Occipital lobe (tissue), 2 donors: ENCODE measurements around the gene RNU4-1. TPM values are rescaled to one million over a fixed set of nuclear protein-coding genes. Genes with fewer than 3 reads are reported as not detected.
A peak's percentile ranks its signal among the peaks of the same experiment; 100 is the strongest.
"Not testable (repeated sequence)": the region's sequence is repeated elsewhere in the genome, so short reads cannot be mapped to it uniquely, and the experiment has no call there.

ENCODE experiments used
- DNase-seq: peaks from one replicate; lab custom pipeline; 2025; lab: John Stamatoyannopoulos, UW
- total RNA-seq: library from RNA; depleted of rRNA; stranded (reverse); fragments of >200 nt; gene quantifications from one replicate; pipeline ENCODE4 v1.2.3, GENCODE V29; 2014

Gene RNU4-1
- under 0.01 TPM for total RNA-seq

DNA sequence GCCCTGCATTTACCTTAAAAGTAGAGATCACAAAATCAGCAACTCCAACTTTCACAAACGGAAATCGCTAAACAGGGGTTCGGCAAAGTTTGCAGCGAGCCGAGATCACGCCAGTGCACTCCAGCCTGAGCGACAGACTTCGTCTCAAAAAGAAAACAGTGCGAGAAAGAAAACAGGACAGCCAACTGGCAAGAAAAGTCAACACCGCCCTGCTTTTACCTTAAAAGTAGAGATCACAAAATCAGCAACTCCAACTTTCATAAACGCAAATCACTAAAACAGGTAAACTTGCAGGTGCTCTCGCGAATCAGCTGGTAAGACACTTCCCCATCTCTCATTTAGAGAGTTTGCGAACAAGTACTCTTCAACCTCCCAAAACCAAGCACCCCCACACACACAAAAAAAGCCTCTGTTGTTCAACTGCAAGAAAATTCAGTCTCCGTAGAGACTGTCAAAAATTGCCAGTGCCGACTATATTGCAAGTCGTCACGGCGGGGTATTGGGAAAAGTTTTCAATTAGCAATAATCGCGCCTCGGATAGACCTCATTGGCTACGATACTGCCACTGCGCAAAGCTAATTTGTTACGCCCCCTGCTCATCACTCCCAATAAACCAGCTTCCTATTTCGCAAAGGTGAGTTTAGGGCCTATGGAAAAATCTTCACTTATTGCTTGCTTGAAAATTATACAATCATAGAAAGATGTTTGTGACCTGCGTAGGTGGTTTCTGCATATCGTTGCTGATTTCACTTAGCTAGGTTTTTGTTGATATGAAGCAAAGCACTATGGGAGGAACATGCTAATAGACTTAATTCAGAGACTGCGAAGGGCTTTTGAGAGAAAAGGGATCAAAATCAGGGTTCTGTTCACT is at the start of gene RNU4-1:
TSS of gene RNU4-1 (minus strand) at position 577 of the 871 bp plus-strand sequence.
- DNase-seq: peak; percentile 65

DNA sequence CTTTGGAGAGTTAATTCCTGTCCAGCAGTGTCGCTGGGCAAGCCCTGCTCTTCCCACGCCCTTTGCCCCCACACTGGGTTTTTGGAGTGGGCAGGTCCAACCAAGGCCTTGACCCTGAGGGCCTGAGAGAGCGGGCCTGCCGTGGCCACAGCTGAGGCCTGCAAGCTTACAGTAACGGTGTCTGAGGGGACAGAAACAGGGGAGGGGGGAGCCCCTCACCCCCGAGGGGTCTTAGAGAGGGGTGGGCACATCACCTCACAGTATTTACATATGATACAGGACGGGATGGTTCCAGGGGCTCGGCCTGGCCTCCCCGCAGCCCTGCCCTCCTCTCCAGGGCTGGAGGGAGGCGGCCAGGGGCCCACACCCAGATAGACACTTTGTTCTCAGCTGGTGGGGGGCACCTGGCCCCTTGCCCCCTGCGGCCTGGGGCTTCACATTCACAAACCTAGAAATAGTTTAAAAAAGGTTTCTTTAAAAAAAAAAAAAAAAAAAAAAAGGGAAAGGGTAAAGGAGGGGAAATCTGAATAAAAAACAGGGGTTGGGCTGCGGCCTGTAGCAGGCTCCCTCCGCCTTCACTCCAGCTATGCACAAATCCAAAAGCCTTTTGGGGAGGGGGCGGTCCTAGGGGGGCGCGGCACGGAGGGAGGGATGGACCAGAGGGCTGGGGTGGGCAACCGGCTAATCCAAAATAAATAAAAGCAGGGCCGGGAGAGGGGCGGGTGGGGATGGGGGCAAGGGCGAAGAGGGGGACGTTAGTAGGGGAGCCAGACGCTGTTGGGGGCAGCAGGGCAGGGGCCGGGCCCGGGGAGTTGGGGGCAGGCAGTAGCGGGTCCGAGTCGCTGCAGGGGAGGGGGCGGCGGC is 49.4 kb upstream of the RNU4-1 start:
- DNase-seq: no peak

DNA sequence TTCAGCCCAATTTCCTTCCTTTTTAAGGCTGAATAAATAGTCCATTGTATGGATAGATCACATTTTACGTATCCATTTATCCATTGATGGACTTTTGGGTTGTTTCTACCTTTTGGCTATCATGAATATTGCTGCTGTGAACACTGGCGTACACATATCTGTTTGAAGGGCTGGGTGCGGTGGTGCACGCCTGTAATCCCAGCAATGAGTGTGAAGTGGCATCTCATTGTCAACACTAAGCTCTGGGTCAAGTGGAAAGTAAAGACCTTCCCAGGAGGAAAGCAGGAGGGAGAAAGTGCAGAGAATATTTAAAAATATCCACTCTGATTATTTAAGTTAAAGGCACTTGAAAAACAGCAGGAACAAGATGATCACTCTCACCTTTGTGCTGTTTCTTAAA is 46.2 kb upstream of the RNU4-1 start:
- DNase-seq: no peak

GRCh38 chr12:120337730-120338129 is 44.7 kb upstream of the RNU4-1 start:
- no peak for DNase-seq

DNA sequence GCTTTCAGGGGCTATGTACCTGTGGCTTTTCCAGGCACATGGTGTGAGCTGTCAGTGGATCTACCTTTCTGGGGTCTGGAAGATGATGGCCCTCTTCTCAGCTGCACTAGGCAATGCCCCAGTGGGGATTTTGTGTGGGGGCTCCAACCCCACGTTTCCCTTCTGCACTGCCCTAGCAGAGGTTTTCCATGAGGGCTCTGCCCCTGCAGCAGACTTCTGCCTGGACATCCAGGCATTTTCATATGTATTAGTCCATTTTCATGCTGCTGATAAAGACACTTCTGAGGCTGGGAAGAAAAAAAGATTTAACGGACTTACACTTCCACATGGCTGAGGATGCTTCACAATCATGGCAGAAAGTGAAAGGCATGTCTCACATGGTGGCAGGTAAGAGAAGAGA is 43.4 kb upstream of the RNU4-1 start:
- not testable (repeated sequence) for DNase-seq

DNA sequence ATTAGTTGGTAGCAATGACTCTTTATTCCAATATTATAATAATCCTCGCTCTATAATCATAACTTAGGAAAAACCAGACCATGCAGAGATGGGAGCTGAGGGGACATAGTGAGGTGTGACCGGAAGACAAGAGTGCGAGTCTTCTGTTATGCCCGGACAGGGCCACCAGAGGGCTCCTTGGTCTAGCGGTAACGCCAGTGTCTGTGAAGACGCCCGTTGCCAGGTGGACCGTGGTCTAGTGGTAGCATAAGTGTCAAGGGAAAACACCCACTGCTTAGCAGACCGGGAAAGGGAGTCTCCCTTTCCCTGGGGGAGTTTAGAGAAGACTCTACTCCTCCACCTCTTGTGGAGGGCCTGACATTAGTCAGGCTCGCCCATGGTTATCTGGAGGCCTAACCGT is 42.4 kb upstream of the RNU4-1 start:
- DNase-seq: not testable (repeated sequence)

GRCh38 chr12:120332523-120332922 is 39.5 kb upstream of the RNU4-1 start:
- no peak for DNase-seq

- no peak for DNase-seq
Observed at GRCh38 chr12:120332041-120332440, 39.0 kb upstream of the RNU4-1 start.

DNA sequence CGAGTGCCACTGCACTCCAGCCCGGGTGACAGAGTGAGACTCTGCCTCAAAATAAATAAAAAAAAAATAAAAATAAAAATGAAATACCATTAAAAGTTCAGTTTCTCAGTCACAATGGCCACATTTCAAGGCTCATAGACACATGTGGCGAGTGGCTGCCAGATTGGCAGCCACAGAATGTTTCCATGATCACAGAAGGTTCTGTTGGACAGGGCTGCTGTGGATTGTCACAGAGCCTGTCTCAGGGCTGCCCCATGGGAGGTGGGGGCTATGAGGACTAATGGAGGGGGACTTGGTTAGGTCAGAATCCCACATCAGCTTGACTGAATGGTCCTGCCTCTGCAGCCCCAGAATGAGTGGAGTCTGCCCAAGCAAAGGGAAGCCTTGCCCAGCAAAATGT is 38.4 kb upstream of the RNU4-1 start:
- DNase-seq: no peak

- no peak for DNase-seq
Observed at GRCh38 chr12:120328228-120328627, 35.2 kb upstream of the RNU4-1 start.

- DNase-seq: no peak
Observed at GRCh38 chr12:120327593-120327992, 34.6 kb upstream of the RNU4-1 start, which contains the start of gene PLA2G1B. TSS of gene PLA2G1B (minus strand) at chr12:120327779. CDS start at chr12:120327753, 26 bp downstream.

GRCh38 chr12:120324841-120325417 is 31.9 kb upstream of the RNU4-1 start:
- no peak for DNase-seq

DNA sequence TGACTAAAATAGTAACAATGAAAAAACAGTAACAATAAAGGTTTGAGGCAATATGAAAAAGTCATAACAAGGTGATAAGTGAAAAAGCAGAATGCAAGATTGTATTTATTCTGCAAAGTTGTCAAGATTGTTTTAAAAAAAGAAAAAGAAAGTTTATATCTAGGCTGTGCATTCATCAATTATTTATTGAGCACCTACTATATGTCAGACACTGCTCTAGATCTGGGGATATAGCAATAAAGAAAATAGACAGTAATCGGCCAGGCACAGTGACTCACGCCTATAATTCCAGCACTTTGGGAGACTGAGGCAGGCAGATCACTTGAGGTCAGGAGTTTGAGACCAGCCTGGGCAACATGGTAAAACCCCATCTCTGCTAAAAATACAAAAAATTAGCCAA is 30.7 kb upstream of the RNU4-1 start:
- DNase-seq: no peak

DNA sequence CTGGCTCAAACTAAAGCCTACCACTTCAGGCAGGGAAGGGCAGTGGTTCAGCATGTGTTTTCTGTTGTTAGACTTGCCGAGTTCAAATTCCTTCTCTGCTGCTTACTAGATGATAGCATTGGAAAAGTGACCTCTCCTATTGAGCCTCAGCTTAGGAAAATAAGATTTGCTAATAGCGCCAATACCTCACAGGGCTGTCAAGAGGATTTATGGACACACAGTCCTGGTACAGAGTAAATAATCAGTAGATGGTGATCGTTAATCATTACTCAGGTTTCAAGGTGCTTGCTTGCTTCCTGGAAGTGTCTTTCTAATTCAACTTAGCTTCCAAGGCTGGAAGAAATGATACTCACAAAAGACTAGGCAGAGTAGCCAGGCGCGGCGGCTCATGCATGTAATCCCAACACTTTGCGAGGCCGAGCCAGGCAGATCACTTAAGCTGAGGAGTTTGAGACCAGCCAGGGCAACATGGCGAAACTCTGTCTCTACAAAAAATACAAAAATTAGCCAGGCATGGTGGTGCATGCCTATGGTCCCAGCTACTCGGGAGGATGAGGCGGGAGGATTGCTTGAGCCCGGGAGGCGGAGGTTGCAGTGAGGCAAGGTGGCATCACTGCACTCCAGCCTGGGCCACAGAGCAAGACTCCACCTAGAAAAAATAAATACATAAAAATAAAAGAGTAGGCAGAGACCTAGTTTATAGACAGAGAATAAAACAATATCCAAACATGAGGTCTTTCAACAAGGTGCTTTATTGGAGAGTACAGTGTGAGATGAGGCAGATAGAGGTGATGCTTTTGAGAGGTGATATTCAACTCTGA is 28.6 kb upstream of the RNU4-1 start:
- DNase-seq: no peak

DNA sequence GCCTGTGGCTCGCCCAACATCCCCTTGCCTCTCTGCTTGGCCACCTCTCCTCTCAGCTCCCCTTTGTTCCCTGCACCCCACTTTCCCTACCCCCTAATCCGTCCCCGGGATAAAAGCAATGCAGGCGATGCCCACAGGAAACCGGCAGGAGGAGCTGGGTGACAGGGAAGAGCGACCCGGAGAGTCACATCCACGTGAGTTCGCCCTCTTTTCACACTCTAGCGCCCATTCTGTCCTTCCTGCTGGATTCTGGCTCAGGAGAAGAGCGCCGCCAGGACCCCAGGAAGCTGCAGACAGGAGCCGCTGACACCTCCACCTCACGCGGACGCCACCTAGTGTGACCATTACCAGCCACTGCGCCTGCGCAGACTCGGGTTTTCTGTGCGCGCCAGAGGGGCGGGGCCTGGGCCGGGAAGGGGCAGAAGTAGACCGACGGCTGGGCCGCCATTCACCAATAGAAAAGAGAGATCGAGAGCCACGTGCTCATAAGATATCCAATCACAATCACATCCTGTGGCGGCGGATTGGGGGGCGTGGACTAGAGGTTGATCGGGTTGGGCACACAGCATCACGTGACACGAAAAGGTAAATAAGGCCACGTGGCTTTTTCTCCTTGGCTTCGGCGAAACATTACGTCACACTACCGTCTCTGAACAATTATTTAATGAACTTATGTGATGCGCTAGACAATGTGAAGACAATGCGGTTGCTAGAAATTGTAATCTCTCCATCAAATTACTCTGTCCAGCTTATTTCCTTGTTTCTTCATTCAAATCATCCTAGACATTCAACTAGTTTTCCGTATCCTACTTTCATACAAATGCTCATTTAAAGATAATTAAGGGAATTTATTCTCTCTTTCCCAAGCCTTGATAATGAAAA is 24.4 kb upstream of the RNU4-1 start:
- peak; percentile 99 for DNase-seq

DNA sequence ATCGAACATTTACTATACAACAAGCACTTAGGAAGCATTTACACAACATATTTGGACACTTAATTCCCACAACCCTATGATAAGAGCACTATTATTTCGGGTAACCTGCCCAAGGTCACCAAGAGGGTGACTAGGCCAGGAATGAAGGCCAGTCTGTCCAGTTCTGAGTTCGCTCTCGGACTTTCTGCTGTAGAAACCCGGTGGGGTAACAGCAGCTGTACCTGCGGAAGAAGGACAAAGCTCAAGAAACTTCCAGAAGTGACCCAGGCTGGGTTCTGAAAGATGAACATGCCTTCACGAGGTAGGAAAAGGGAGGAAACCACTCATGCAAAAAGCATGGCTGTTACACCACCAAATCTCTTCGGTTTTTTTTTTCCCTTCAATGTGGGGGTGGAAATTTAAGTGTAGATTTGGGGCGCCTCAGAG is 23.8 kb upstream of the RNU4-1 start:
- no peak for DNase-seq

GRCh38 chr12:120314220-120314619 is 21.2 kb upstream of the RNU4-1 start:
- no peak for DNase-seq

GRCh38 chr12:120301962-120302815 is 9.2 kb upstream of the RNU4-1 start, which contains the start of gene SIRT4:
TSS of gene SIRT4 (plus strand) at chr12:120302321. CDS start at chr12:120303562, 1,241 bp downstream.
- DNase-seq: peak; percentile 75

DNA sequence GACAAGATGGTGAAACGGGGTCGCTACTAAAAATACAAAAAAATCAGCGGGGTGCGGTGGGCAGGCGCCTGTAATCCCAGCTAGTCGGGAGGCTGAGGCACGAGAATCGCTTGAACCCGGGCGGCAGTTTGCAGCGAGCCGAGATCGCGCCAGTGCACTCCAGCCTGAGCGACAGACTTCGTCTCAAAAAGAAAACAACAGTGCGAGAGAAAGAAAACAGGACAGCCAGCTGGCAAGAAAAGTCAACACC is 701 bp downstream of the RNU4-1 start:
- DNase-seq: no peak
